Duodenal mucosa (tissue), 2 donors: ENCODE measurements around the gene BSPH1.

Experiments
- H3K27ac ChIP-seq: one replicate; pipeline ENCODE4 v1.7.0; 2013; ENCODE audit warnings: low read depth, low read length
- H3K27me3 ChIP-seq, 2 donors: one replicate each; pipeline ENCODE4 v1.7.0; 2013; ENCODE audit warnings: low read length in 2 of 2, control low read depth in 1 of 2; ENCODE audit not compliant: insufficient read depth in 2 of 2, control insufficient read depth in 1 of 2
- H3K36me3 ChIP-seq, 2 donors: one replicate each; pipeline ENCODE4 v1.7.0; 2013; ENCODE audit warnings: low read length in 2 of 2, control low read depth in 1 of 2; ENCODE audit not compliant: insufficient read depth in 2 of 2, control insufficient read depth in 1 of 2
- H3K4me1 ChIP-seq, 2 donors: one replicate each; pipeline ENCODE4 v1.7.0; 2013; ENCODE audit warnings: low read length in 2 of 2, control low read depth in 1 of 2; ENCODE audit not compliant: insufficient read depth in 2 of 2, control insufficient read depth in 1 of 2
- H3K4me3 ChIP-seq, 2 donors: one replicate each; pipeline ENCODE4 v1.7.0; 2013; ENCODE audit warnings: low read length in 2 of 2, low read depth in 1 of 2
- H3K9ac ChIP-seq, 2 donors: one replicate each; pipeline ENCODE4 v1.7.0; 2013; ENCODE audit warnings: low read length in 2 of 2, low read depth in 1 of 2
- H3K9me3 ChIP-seq, 2 donors: one replicate each; pipeline ENCODE4 v1.7.0; 2013; ENCODE audit warnings: low read length in 2 of 2, control low read depth in 1 of 2; ENCODE audit not compliant: control insufficient read depth in 1 of 2

BSPH1 gene, protein sequence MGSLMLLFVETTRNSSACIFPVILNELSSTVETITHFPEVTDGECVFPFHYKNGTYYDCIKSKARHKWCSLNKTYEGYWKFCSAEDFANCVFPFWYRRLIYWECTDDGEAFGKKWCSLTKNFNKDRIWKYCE

GRCh38 chr19:47992070-47992469 lies at the start of gene BSPH1:
Gene BSPH1, minus strand, starts transcription at chr19:47992170. Its CDS starts 89 bp downstream, at chr19:47992081.
- Histone ChIP-seq H3K4me3 (no peak within 1 kb of the TSS), H3K4me1 (no peaks in the 10 kb centered on the region), H3K36me3 (no peaks in the 10 kb centered on the region), H3K9ac (no peak within 1 kb of the TSS), H3K27ac (no peak within 1 kb of the TSS), H3K27me3 (no peaks in the 10 kb centered on the region), H3K9me3 (no peaks in the 10 kb centered on the region)

DNA sequence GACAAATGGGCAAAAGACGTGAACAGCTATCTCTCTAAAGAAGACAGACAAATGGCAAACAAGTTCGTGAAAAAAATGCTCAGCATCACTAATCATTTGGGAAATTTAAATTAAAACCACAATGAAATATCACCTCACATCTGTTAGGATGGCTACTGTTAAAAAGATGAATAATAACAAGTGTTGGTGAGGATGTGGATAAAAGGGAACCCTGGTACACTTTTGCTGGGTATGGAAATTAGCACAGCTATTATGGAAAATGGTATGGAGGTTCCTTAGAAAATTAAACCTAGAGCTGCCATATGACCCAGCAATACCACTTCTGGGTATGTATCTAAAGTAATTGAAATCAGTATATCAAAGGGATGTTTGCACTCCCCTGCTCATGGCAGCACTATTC lies 44.8 kb upstream of the BSPH1 start:
- H3K4me1 ChIP-seq = no peaks in the 10 kb centered on the region
- H3K36me3 ChIP-seq = no peaks in the 10 kb centered on the region
- H3K27ac ChIP-seq = no peak overlapping the region
- peaks cover 0 to 7% of the 10 kb centered on the region in 2 donors for H3K9me3 ChIP-seq
- H3K9ac ChIP-seq = no peak overlapping the region
- no peak overlapping the region for H3K4me3 ChIP-seq
- no peaks in the 10 kb centered on the region for H3K27me3 ChIP-seq

DNA sequence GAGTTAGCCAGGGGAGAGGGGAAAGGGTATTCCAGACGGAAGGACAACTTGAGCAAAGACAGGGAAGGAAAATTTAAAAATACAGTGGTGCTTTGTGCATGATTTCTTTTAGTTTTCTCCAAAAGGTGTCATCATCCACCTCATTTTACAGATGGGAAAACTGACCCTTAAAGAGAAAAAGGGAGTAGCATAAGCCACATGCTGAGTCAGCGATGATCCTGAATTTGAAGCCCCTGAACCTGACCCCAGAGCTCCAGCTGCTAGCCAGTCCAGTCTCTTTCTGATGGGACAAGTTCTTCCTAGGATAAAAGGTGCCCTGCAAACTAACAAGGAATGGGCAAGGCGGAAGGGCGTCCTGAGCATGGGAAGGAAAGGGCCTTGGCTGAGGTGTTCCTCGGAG lies 41.6 kb upstream of the BSPH1 start:
- Histone ChIP-seq H3K9ac (no peak overlapping the region), H3K4me1 (no peaks in the 10 kb centered on the region), H3K27me3 (peaks cover 0 to 3% of the 10 kb centered on the region in 2 donors), H3K36me3 (no peaks in the 10 kb centered on the region), H3K4me3 (no peak overlapping the region), H3K27ac (no peak overlapping the region), H3K9me3 (peaks cover 0 to 7% of the 10 kb centered on the region in 2 donors)

GRCh38 chr19:48030073-48030472 lies 38.1 kb upstream of the BSPH1 start:
- Histone ChIP-seq H3K9me3 (no peaks in the 10 kb centered on the region), H3K27ac (no peak overlapping the region), H3K27me3 (peaks cover 0 to 3% of the 10 kb centered on the region in 2 donors), H3K9ac (no peak overlapping the region), H3K4me1 (no peaks in the 10 kb centered on the region), H3K4me3 (no peak overlapping the region), H3K36me3 (no peaks in the 10 kb centered on the region)

DNA sequence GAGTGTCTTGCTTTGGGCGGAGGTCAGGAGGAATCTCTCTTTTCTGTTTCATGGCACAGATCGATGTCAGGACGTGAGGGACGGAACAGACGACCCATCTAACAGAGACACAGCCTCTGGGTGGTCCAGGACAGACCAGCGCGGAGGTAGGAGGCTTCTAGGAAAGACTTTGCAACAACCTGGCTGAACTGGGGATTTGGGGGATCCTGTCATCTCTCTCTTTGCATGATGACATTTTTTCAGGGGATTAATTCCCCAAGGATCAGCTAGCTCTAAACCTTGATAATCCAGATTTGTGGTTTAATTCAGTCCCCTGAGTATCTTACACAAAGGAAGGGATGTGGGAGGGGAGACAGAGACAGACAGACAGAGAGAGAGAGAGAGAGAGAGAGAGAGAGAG lies 37.5 kb upstream of the BSPH1 start:
- Histone ChIP-seq H3K9ac (no peak overlapping the region), H3K36me3 (no peaks in the 10 kb centered on the region), H3K27me3 (peaks cover 0 to 4% of the 10 kb centered on the region in 2 donors), H3K27ac (no peak overlapping the region), H3K9me3 (no peaks in the 10 kb centered on the region), H3K4me1 (no peaks in the 10 kb centered on the region), H3K4me3 (no peak overlapping the region)

GRCh38 chr19:48025480-48025879 lies 33.5 kb upstream of the BSPH1 start:
- Histone ChIP-seq H3K9ac (no peak overlapping the region), H3K27me3 (peaks cover 2 to 4% of the 10 kb centered on the region in 2 donors), H3K36me3 (no peaks in the 10 kb centered on the region), H3K4me3 (no peak overlapping the region), H3K4me1 (no peaks in the 10 kb centered on the region), H3K27ac (no peak overlapping the region), H3K9me3 (no peaks in the 10 kb centered on the region)

- no peak overlapping the region for H3K27ac ChIP-seq
- no peaks in the 10 kb centered on the region for H3K4me1 ChIP-seq
- no peaks in the 10 kb centered on the region for H3K9me3 ChIP-seq
- H3K9ac ChIP-seq = no peak overlapping the region
- H3K36me3 ChIP-seq = no peaks in the 10 kb centered on the region
- H3K27me3 ChIP-seq = peaks cover 3 to 4% of the 10 kb centered on the region in 2 donors
- no peak overlapping the region for H3K4me3 ChIP-seq
Measured at GRCh38 chr19:48023518-48023917, 31.5 kb upstream of the BSPH1 start.

DNA sequence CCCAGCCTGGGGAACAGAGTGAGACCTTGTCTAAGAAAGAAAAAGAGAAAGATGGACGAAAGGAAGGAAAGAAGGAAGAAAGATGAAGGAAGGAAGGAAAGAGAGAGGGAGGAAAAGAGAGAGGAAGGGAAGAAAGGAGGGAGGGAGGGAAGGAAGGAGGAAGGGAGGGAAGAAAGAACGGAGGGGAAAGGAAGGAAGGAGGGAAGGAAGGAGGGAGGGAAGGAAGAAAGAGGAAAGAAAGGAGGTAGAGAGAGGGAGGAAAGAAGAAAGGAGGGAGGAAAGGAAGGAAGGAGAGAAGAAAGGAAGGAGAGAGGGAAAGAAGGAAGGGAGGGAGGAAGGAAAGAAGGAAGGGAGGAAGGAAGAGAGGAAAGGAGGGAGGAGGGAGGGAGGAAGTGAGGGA lies 31.0 kb upstream of the BSPH1 start:
- Histone ChIP-seq H3K27ac (no peak overlapping the region), H3K4me3 (no peak overlapping the region), H3K27me3 (peaks cover 3 to 4% of the 10 kb centered on the region in 2 donors), H3K9me3 (no peaks in the 10 kb centered on the region), H3K9ac (no peak overlapping the region), H3K36me3 (no peaks in the 10 kb centered on the region), H3K4me1 (no peaks in the 10 kb centered on the region)

GRCh38 chr19:48020686-48021085 lies 28.7 kb upstream of the BSPH1 start:
- no peak overlapping the region for H3K9ac ChIP-seq
- no peaks in the 10 kb centered on the region for H3K4me1 ChIP-seq
- no peaks in the 10 kb centered on the region for H3K9me3 ChIP-seq
- H3K27ac ChIP-seq = no peak overlapping the region
- H3K36me3 ChIP-seq = no peaks in the 10 kb centered on the region
- H3K27me3 ChIP-seq = peaks cover 3 to 4% of the 10 kb centered on the region in 2 donors
- H3K4me3 ChIP-seq = no peak overlapping the region

DNA sequence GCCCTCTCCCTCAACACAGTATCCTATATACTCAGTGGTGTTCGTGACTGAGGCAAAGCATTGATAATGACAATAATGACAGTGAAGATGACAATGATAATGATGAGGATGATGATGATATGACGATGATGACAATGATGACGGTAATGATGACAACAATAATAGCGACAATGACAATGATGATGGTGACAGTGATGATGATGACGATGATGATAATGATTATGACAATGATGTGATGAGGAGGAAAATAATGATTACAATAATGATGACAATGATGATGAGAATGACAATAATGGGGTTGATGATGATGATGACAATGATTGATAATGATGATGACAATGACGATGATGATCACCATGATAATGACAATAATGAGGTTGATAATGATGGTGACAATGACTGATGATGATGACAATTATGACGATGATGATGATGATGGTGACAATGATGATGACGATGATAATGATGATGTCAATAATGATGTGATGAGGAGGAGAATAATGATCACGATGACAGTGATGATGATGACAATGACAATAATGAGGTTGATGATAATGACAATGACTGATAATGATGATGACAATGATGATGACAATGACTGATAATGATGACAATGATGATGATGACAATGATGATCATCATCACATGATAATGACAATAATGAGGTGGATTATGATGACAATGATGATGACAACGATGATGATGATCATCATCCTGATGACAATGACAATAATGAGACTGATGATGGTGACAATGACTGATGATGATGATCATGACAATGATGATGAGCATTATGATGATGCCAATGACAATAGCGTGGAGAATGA lies 19.2 kb upstream of the BSPH1 start:
- H3K4me3 ChIP-seq = no peak overlapping the region
- H3K9me3 ChIP-seq = peaks cover 0 to 3% of the 10 kb centered on the region in 2 donors
- no peaks in the 10 kb centered on the region for H3K4me1 ChIP-seq
- H3K36me3 ChIP-seq = no peaks in the 10 kb centered on the region
- no peak overlapping the region for H3K27ac ChIP-seq
- no peak overlapping the region for H3K9ac ChIP-seq
- no peaks in the 10 kb centered on the region for H3K27me3 ChIP-seq
